GM21526 (cell line): ENCODE measurements around the gene APOH.
"Not testable (repeated sequence)": the region's sequence is repeated elsewhere in the genome, so short reads cannot be mapped to it uniquely, and the experiment has no call there.

ENCODE experiments used
- ATAC-seq: cut with Tn5 transposase; IDR thresholded peaks from one replicate; pipeline ENCODE4 v1.9.1; 2021; ENCODE audit warnings: moderate library complexity; ENCODE audit not compliant: unreplicated experiment, low FRiP score

Gene APOH, protein sequence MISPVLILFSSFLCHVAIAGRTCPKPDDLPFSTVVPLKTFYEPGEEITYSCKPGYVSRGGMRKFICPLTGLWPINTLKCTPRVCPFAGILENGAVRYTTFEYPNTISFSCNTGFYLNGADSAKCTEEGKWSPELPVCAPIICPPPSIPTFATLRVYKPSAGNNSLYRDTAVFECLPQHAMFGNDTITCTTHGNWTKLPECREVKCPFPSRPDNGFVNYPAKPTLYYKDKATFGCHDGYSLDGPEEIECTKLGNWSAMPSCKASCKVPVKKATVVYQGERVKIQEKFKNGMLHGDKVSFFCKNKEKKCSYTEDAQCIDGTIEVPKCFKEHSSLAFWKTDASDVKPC

GRCh38 chr17:66228887-66229782 is at the start of gene APOH:
Gene APOH (minus strand): TSS chr17:66229415. CDS start chr17:66229379, 36 bp downstream.
- no peak for ATAC-seq

GRCh38 chr17:66277191-66277590 is 48.0 kb upstream of the APOH start:
- no peak for ATAC-seq

DNA sequence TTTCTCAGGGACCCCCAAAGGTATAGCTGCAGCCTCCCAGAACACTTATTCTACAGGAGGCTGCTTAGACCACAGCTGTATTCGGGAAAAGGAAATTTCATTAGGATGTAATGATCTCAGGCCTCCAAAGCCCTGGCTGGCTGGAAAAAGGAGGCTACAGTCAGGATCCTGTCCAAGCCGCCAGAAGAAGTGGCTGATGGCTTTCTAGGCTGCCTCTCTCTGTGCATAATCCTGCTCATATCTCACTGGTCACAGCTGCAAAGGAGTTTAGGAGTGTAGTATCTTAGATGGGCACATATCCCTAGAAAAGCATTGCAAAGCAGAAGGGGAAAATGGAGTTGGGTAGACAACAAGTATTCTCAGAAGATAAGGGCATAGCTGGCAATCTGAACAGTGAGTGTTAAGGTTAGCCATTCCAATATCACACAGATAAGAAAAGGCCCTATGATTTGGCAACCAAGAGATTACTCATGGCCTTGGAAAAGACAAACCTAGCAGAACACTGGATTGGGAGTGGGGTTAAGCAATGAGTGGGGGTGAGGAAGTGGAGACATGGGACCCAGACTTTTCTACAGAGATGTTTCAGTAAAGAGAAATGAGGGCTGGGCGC is 47.2 kb upstream of the APOH start:
- no peak for ATAC-seq

- ATAC-seq = no peak
Observed at GRCh38 chr17:66275651-66276050, 46.4 kb upstream of the APOH start.

DNA sequence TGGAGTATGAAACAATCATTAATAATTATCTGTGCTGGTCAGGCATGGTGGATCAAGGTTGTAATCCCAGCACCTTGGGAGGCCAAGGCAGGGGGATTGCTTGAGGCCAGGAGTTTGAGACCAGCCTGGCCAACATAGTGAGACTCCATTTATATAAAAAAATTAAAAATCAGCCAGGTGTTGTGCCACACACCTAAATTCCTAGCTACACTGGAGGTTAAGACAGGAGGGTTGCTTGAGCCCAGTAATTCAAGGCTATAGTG is 44.3 kb upstream of the APOH start:
- no peak for ATAC-seq

DNA sequence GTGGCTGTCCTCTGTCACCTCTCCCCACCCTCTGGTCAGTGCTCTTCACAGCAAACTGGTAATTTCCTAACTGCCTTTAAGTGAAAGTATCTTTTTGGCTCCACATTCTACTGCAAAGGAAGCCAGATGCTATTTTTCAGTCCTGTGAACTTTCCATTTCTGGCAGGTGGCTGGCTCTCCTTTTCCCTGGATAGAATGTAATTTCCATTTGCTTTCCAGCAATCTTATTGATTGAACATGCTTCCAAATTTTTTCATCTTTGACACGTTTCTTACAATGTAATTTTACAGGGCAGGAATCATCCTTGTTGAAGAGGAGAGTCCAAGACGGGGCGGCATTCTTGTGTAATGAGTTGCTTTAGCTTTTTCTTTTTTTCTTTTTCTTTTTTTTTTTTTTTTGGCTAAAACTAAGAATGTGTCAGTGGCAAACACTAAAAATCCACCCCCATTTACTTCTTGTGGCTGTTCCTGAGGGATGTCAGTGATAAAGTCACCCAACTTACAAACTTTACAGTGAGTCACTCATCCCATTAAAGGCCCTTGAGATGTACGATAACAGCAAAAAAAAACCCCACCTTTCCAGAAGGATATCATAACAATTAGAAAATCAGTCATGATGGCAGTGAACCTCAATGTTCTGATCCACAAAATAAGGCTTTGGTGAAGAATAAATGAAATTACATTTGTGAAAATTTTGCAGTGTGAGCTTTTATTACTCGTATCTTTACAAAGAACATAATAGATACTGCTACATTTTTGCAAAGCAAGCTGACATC is 43.8 kb upstream of the APOH start:
- ATAC-seq = no peak

GRCh38 chr17:66271512-66271911 is 42.3 kb upstream of the APOH start:
- no peak for ATAC-seq

- no peak for ATAC-seq
Observed at GRCh38 chr17:66270106-66270505, 40.9 kb upstream of the APOH start.

DNA sequence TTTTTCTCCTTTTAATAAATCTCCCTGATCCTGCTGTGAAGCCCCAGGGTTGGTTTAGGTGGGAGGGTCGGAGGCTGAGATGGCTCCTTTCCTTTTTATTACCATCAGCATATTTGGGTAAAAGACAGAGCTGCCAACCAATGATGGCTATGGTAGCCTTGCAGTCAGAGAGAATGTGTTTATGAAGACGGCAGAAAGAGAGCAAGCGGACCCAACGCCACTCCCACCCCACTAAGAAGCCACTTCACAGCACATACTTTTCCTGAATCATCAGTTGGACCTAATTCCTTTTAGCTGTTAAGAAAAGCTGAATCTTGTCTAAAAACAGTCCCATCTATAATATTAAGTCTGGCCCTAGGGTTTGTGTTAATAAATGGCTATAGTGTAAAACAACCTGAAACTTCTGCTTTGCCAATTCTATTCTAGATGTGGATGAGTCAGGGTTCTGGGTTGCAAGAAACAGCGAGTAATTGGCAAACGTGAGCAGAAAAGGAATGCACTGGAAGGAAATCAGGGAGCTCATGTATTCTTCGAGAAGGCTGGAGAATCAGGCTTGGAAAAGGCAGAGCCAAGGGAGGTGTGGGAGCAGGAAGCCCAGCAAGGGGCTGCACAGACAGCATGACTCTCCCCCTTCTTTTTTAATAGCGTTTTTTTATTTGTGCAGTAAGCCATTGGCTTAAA is 39.2 kb upstream of the APOH start:
- ATAC-seq = no peak

DNA sequence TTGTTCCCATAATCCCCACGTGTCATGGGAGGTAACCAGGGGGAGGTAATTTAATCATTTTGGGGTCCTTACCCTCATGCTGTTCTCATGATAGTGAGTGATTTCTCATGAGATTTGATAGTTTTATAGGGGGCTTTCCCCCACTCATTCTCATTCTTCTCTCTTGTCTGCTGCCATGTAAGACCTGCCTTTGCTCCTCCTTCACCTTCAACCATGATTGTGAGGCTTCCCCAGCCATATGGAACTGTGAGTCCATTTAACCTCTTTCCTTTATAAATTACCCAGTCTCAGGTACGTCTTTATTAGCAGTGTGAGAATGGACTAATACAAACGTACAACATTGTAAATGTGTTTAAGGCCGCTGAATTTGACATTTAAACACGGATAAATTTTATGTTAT is 35.5 kb upstream of the APOH start:
- no peak for ATAC-seq

DNA sequence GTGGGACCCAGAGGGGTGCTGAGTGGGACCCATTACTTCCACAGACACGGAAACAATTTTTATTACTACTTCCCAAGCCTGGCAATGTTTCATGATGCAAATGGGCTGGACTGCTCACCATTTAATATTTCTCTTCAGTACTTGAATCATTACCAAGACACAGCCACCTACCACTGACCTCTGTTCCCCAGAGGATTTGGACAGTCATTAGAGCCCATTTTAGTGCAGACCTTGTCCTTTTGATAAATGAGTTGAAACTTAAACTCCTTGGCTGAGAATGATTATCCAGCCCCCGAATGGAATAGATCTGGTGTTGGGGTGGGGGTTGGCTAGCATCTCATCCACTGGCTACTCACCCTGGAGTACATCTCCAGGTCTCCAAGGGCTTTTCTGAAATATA is 33.6 kb upstream of the APOH start:
- no peak for ATAC-seq

DNA sequence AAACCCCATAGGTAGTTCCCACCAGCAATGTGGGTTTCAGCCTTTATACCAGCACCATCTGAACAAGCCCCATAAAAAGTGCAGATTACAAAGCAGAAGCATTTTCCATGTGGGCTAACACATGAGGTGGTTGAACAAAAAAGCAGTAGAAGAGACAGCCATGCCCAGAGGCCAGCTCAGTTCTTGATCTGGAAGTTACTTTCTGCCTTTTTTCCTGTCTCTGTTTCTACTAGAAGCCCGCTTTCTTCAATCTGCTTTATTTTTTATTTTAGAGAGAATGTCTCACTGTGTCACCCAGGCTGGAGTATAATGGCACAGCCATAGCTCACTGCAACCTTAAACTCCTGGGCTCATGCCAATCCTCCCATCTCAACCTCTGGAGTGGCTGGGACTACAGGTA is 31.5 kb upstream of the APOH start:
- no peak for ATAC-seq

- ATAC-seq = no peak
Observed at GRCh38 chr17:66260275-66260674, 31.1 kb upstream of the APOH start.

DNA sequence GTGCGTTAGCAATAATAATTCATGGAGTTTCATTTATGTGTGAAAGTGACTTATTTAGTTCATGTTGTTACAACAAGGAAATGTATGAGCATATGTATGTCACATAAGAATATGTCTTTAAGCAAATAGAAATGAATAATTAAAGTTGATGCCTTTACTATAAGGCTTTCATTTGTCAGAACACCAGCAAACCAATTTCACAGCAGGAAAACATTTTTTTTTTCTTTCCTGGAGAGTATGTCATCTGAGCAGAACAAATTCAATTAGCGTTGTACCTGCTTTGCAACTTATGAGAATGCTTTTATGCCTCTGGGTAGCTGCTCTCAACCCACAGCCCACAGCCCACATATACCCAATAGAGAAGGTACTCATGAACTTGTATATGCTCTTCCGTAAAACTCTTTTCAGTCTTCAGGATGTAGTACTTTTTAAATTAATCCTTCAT is 26.3 kb upstream of the APOH start:
- no peak for ATAC-seq

DNA sequence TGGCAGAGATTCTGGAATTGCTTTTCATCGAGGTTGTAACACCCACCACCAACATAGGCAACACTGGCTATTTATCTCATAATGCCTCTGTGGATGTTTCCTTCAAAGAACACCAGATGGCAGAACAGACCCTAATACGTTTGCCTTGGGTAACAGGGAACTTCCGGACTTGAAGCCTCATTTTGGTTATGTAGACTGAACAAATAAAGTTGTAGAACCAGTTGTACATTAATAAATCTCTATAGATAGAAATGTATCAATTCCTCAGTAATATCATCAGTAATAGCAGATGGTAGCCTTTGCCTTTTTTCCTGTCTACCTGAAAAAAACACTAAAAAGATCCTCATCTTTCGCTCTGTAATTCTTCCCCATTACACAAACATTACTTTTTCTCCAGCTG is 25.9 kb upstream of the APOH start:
- no peak for ATAC-seq

DNA sequence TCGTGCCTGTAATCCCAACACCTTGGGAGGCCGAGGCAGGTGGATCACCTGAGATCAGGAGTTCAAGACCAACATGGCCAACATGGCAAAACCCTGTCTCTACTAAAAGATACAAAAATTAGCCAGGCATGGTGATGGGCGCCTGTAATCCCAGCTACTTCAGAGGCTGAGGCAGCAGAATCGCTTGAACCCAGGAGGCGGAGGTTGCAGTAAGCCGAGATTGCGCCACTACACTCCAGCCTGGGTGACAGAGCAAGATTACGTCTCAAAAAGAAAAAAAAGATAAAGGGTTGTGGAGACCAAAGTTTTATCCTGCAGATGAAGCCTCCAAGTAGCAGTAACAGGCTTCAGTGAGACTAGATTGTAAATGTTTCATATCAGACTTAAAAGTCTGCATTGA is 24.2 kb upstream of the APOH start:
- not testable (repeated sequence) for ATAC-seq

DNA sequence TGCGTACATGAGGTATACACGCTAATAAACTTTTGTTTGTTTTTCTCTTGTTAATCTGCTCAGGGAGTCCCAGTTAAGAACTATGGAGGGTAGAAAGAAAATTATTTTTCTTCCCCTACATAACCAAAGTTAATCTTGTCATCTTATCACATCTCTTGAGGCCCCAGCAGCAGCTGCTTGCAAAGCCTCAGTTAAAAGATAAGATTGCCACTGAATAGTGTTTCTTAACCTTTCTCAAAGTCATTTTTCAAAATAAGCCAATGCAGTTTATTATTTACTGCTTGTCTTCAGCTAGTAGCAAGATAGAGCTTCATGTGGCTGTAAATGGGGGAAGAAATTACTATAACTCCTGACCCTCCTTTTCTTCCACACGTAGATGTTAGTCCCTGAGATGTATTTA is 21.5 kb upstream of the APOH start:
- ATAC-seq = no peak

GRCh38 chr17:66248285-66248684 is 19.1 kb upstream of the APOH start:
- ATAC-seq = no peak

- ATAC-seq = no peak
Observed at GRCh38 chr17:66241839-66242238, 12.6 kb upstream of the APOH start.

GRCh38 chr17:66240630-66241029 is 11.4 kb upstream of the APOH start:
- no peak for ATAC-seq
